Effector memory CD4-positive, alpha-beta T cell (primary cell): Measurements from ENCODE around the gene CYBA.

ENCODE experiments used
- DNase-seq, 3 donors: peaks; one replicate each; pipeline ENCODE4 v3.0.0-alpha.2; 2020
- H3K27ac ChIP-seq: 2 replicates; pipeline ENCODE4 v1.7.0; 2013; ENCODE audit warnings: mild to moderate bottlenecking, low read length, moderate library complexity; ENCODE audit not compliant: insufficient read depth, poor library complexity, severe bottlenecking
- H3K27me3 ChIP-seq: replicated peaks from 2 replicates; pipeline ENCODE4 v1.7.0; 2013; ENCODE audit warnings: mild to moderate bottlenecking, low read length; ENCODE audit not compliant: insufficient read depth, control insufficient read depth, poor library complexity, severe bottlenecking
- H3K36me3 ChIP-seq: 2 replicates; pipeline ENCODE4 v1.7.0; 2013; ENCODE audit warnings: mild to moderate bottlenecking, low read length, moderate library complexity; ENCODE audit not compliant: control insufficient read depth, insufficient read depth
- H3K4me1 ChIP-seq: 2 replicates; pipeline ENCODE4 v1.7.0; 2013; ENCODE audit warnings: low read length, mild to moderate bottlenecking; ENCODE audit not compliant: control insufficient read depth, insufficient read depth, poor library complexity, severe bottlenecking
- H3K4me3 ChIP-seq: 2 replicates; pipeline ENCODE4 v1.7.0; 2013; ENCODE audit warnings: low read length, low read depth, mild to moderate bottlenecking; ENCODE audit not compliant: insufficient read depth, poor library complexity, severe bottlenecking
- H3K9me3 ChIP-seq: 2 replicates; pipeline ENCODE4 v1.7.0; 2013; ENCODE audit warnings: mild to moderate bottlenecking, low read length, moderate library complexity; ENCODE audit not compliant: control insufficient read depth

The CYBA gene

DNA sequence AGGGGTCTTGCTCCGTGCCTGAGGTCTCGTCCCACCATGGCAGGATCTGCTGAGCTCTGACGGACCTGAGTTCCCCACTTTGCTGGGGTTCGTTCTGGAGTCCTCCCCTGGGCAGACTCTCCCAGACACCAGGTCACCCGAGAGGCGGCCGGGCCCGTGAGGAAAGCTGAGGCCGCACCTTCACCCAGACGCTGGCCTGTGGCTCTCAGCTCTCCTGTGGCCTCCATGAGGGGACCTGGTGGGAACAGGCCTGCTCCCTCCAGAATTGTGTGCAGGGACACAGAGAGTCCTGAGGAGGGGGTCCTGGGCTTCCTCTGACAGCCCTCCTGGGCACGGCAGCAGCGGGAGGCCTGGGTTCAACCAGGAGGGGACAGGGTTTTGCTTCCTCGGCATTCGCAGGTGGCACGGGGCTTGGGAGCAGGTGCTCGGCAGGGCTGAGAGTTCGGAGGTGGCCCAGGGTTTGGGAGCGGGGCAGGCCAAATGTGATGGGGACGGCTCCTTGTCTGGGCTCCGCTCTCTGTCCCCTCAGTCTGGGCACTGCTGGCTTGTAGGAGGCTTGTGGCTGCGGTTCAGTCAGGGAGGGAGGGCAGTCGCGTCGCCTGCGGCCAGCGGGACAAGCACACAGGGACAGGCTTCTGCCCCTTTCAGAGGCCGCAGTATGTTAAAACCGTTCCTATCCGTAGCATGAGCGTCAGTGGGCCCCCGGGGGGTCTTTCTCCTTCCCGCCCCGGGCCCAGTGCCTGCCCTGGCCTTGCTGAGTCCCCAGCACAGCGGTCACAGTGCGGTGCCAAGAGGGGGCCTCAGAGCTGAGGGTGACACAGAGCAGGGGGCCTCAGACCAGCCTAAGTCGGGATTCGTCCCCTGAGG is 43.6 kb upstream of the CYBA start:
- H3K4me1 ChIP-seq, result peaks cover 69% of the 10 kb centered on the region
- no peak for DNase-seq
- peaks cover 44% of the 10 kb centered on the region for H3K36me3 ChIP-seq
- H3K4me3 ChIP-seq, result no peak overlapping the region
- no peaks in the 10 kb centered on the region for H3K27me3 ChIP-seq
- no peaks in the 10 kb centered on the region for H3K9me3 ChIP-seq
- peak overlapping the region; percentile 56 for H3K27ac ChIP-seq

GRCh38 chr16:88693420-88694177 is 42.7 kb upstream of the CYBA start:
- no peaks in the 10 kb centered on the region for H3K27me3 ChIP-seq
- peaks cover 36% of the 10 kb centered on the region for H3K36me3 ChIP-seq
- peak overlapping the region; percentile 29 for H3K4me3 ChIP-seq
- H3K4me1 ChIP-seq, result peaks cover 60% of the 10 kb centered on the region
- no peaks in the 10 kb centered on the region for H3K9me3 ChIP-seq
- DNase-seq, result no peak
- H3K27ac ChIP-seq, result peak overlapping the region; percentile 56

DNA sequence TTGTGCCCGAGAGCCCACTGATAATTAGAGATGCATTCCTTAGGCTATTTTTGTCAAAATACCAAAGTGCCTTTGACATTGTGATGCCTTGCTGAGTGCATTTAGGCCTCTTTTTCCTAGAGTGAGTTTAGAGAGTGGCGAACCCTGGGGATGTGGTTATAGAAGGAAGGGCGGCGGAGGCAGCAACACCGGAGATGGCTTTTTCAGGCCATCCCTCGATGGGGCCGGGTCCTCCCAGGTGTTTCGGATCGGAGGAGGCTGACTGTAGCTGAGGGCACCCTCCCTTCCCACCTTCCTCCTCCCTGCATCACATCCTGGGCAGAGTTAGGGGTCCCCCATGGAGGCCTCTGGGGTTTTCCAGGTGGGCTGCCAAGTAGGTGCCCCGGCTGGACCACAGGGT is 42.0 kb upstream of the CYBA start:
- H3K36me3 ChIP-seq, result peaks cover 29% of the 10 kb centered on the region
- H3K4me3 ChIP-seq, result peak overlapping the region; percentile 29
- no peaks in the 10 kb centered on the region for H3K9me3 ChIP-seq
- H3K4me1 ChIP-seq, result peaks cover 53% of the 10 kb centered on the region
- no peaks in the 10 kb centered on the region for H3K27me3 ChIP-seq
- DNase-seq, result no peak
- peak overlapping the region; percentile 56 for H3K27ac ChIP-seq

- peaks cover 48% of the 10 kb centered on the region for H3K4me1 ChIP-seq
Observed at GRCh38 chr16:88691924-88692560, 41.2 kb upstream of the CYBA start.

DNA sequence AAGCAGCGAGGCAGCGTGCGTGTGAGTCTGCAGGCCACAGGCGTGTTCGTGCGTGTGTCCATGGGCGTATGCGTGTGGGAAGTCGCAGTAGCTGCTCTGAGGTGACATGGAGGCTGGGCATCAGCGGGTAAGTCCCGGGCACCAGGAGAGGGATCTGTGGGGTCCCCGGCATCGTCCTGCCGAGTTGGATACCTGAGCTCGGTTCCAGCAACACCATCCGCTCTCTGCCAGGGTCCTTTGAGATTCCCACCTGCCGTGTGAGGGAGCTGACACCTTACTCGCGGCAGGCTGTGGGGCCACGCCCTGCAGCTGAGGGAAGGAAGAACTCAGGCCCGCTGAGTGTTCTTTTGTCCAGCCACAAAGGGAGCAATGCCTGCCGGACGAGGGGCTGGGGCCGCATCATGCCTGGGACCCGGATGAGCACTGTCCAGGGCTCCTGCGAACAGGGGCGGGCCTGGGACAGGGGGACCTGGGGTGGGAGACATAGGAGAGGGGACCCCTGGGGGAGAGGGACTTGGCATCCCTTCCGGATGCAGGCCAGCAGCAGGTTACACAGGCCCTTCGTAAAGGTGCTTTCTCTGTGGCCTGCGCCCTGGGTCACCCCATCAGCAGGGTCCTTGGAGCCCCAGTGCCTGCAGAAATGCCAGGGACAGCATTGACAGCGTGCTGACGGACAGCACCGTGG is 40.4 kb upstream of the CYBA start:
- no peak for DNase-seq

More at GRCh38 chr16:88691924-88692560, 41.2 kb upstream of the CYBA start:
- no peaks in the 10 kb centered on the region for H3K9me3 ChIP-seq
- no peak for DNase-seq
- no peak overlapping the region for H3K4me3 ChIP-seq
- peak overlapping the region; percentile 56 for H3K27ac ChIP-seq
- peaks cover 20% of the 10 kb centered on the region for H3K36me3 ChIP-seq
- H3K27me3 ChIP-seq, result no peaks in the 10 kb centered on the region

GRCh38 chr16:88690341-88691128 is 39.7 kb upstream of the CYBA start:
- Histone ChIP-seq H3K27ac (no peak overlapping the region), H3K36me3 (peaks cover 5% of the 10 kb centered on the region), H3K4me3 (no peak overlapping the region), H3K9me3 (no peaks in the 10 kb centered on the region), H3K27me3 (no peaks in the 10 kb centered on the region), H3K4me1 (peaks cover 56% of the 10 kb centered on the region)
- no peak for DNase-seq

More for the DNA sequence above, 40.4 kb upstream of the CYBA start:
- Histone ChIP-seq H3K27ac (peak overlapping the region; percentile 56), H3K4me3 (no peak overlapping the region), H3K27me3 (no peaks in the 10 kb centered on the region), H3K4me1 (peaks cover 53% of the 10 kb centered on the region), H3K36me3 (peaks cover 13% of the 10 kb centered on the region), H3K9me3 (no peaks in the 10 kb centered on the region)

DNA sequence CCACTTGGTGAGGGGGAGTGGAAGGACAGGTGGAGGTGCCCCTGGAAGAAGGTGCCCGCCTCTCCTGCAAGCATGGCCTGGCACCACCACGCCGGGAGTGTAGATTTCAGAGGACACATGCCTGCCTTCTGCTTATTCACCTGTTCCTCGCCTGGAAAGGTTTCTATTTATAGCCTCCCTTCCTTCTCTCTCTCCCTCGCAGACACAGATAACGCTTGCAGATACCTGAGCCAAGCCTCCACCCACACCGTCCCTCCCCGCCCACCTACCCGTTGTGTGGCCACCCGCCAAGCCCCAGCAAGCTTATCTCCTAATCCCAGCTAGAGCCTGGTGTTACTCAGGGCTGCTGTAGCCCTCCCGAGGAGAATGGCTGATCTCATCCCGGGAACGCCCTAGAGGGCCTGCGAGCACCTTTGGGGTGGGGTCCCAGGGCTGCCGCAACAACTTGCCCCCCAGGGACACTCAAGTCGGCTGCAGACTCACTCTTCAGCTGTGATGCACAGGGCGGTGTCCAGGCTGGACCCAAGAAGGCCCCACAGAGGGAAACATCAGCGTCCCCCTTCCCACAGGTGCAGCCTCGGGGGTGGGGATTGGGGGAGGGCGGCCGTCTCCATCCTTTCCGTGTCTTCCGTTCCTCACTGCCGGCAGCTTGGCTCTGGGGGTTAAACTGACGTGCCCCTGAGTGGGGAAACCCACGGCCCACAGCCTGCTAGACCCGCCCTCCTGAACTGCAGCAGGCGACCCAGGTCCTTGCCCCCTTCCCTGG is 37.3 kb upstream of the CYBA start:
- DNase-seq, result no peak
- no peaks in the 10 kb centered on the region for H3K9me3 ChIP-seq
- peaks cover 52% of the 10 kb centered on the region for H3K4me1 ChIP-seq
- no peak overlapping the region for H3K4me3 ChIP-seq
- H3K36me3 ChIP-seq, result peaks cover 4% of the 10 kb centered on the region
- H3K27me3 ChIP-seq, result no peaks in the 10 kb centered on the region
- no peak overlapping the region for H3K27ac ChIP-seq

DNA sequence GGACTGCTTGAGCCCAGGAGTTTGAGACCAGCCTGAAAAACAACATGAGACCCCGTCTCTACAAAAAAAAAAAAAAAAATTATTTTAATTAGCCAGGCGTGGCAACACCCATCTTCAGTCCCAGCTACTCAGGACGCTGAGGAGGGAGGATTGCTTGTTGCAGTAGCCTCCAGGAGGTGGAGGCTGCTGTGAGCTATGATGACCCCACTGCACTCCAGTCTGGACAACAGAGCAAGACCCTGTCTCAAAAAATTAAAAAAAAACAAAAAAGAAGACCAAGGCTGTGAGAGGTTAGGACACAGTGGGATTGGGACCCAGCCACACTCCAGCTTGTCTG is 36.8 kb upstream of the CYBA start:
- DNase-seq, result no peak
- H3K9me3 ChIP-seq, result no peaks in the 10 kb centered on the region
- H3K4me1 ChIP-seq, result peaks cover 46% of the 10 kb centered on the region
- H3K27me3 ChIP-seq, result no peaks in the 10 kb centered on the region
- H3K36me3 ChIP-seq, result peaks cover 4% of the 10 kb centered on the region
- no peak overlapping the region for H3K27ac ChIP-seq
- no peak overlapping the region for H3K4me3 ChIP-seq

GRCh38 chr16:88687254-88687576 is 36.4 kb upstream of the CYBA start:
- Histone ChIP-seq H3K9me3 (no peaks in the 10 kb centered on the region), H3K27me3 (no peaks in the 10 kb centered on the region), H3K4me1 (peaks cover 45% of the 10 kb centered on the region), H3K4me3 (no peak overlapping the region), H3K36me3 (peaks cover 4% of the 10 kb centered on the region), H3K27ac (no peak overlapping the region)
- no peak for DNase-seq
